ENCODE measurements around the gene SELL.

- TF ChIP-seq CTCF (IDR thresholded peaks at IDR 0.05) (no peak), POLR2A (IDR thresholded peaks at IDR 0.05) (no peak)
Observed at GRCh38 chr1:169692756-169693460, 18.5 kb downstream of the SELL start.
